T follicular helper cell (primary cell): ENCODE data around the gene TMCC1.
"Not testable (repeated sequence)": the region's sequence is repeated elsewhere in the genome, so short reads cannot be mapped to it uniquely, and the experiment has no call there.

ENCODE experiments used
- DNase-seq: peaks from one replicate; pipeline ENCODE4 v3.0.0-alpha.2; 2020; ENCODE audit warnings: low read depth
- total RNA-seq, 2 experiments: gene quantifications; one replicate each; lab custom pipeline; 2026; lab: John Stamatoyannopoulos, UW

Gene TMCC1
- total RNA-seq: 16.0 to 33.8 reads per million in 2 experiments

DNA sequence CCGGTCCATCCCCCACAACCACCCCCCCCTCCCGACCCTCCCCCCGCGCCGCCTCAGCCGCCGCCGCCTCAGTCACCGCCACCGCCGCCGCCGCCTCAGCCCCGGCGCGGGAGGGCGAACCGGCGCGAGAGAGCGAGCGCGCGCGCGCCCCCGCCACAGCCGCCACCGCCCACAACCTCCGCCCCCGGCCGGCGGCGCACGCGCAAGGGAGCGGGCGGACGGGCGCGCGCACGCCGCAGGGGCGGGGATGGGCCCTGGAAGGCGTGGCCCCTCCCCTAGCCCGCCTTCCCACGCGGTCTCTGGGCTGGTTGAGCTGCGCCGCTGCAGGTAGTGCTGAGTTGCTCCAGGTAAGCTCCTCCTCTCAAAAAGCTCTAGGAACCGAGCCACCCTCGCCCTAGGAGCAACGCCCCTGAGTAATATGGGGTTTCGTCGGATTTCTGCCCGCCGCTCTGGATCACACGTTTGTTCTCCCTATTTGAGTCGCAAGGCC, at the start of gene TMCC1:
TSS of gene TMCC1 (minus strand) at position 131 of the 490 bp plus-strand sequence.
- peak; percentile 86 for DNase-seq

- no peak for DNase-seq
These were observed 49.5 kb upstream of the TMCC1 start for GRCh38 chr3:129943020-129943419.

DNA sequence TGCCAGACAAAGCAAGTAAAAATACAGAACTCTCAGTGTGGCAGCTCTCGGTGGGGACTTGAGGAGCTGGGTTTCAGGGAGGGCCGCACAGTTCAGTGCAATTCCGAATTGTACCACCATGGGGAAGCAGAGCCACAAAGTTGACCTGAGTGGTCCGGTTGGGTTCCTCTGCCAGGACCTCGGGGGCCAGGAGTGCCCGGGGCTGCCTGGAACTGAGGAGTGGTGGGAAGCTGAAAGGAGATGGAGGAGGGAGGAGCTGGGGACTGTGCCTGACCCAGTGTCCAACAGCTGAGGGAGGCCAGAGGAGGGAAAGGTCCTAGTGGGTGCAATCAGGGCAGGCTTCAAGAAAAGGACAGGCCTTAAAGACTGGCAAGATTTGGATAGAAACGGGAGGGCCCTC, 48.8 kb upstream of the TMCC1 start:
- DNase-seq: no peak

- DNase-seq: no peak
These were observed 46.6 kb upstream of the TMCC1 start for GRCh38 chr3:129940086-129940485.

DNA sequence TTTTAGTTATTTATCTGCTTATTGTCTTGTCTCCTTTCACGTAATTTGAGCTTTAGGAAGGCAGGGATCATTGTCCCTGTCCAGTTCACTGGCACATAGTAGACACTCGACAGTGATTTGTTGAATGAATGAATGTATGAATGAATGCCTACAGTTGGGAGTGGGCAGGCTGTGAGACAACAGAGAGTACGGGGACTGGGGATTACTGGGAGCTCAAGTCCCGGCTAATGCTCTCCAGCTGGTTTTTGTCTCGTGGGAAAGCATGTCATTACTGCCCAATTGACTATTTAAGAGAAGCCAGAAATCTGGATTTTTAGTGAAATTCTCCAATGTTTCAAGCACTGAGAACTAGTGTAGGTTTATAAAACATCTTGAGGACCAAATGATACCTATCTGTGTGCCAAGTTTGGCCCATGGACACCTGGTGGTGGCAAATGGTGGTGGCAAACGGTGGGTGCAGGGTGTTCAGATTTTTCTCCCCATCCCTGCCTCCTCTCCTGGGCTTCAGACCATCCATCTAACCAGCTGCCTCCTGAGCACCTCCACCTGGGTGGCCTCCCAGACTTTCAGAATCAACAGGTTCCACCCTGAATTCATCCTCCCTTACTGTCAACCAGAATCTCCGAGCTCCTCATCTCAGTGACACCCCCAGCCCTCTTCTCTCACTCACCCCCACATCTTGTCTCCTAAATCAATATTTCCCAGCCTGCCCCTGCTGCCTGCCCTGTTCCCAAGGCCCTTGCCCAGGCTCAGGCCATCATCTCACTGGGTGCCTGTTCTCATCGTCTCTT, 44.8 kb upstream of the TMCC1 start:
- no peak for DNase-seq

GRCh38 chr3:129937717-129938116, 44.2 kb upstream of the TMCC1 start:
- DNase-seq: no peak

GRCh38 chr3:129936757-129937156, 43.2 kb upstream of the TMCC1 start:
- DNase-seq: peak; percentile 12

DNA sequence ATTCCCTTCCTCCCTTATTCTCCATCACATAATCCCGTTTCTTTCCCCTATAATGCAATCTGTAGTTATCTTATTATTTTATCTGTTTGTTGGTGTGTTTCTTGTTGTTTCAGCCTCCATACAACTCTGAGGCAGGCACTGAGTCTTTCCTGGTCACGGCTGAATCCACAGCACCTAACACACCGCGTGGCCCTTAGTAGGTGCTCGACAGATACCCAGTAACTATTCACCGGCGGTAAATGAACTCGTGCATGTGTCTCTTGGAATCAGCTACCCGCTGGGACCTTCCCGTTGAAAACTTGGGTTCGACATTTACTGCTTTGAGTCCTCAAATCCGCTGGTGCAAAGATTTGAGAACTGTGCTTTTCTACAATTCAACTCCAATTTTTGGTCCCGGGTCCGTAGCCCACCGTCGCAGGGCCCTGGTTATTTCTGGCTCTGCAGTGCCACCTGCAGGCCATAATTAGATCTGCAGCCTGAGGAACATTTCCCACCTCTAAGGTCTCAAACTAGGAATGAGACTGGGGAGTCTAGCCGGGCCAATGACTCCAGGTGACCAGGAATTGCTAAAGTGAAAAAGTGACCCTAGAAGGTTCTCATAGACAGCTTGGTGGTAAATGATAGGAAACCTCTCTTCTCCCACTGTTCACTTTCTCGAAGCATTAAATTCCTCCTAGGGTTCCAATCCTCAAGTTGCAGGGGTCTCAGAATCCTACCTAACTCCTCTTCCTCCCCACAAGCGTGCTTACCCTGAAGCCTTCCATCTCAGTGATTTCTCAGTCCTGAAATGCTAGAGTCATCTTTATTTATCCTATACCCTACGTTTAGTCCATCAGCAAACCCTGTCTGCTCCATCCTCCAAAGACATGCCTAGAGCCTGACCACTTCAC, 41.0 kb upstream of the TMCC1 start:
- peak; percentile 8 for DNase-seq

GRCh38 chr3:129933471-129933870, 40.0 kb upstream of the TMCC1 start:
- DNase-seq: no peak

DNA sequence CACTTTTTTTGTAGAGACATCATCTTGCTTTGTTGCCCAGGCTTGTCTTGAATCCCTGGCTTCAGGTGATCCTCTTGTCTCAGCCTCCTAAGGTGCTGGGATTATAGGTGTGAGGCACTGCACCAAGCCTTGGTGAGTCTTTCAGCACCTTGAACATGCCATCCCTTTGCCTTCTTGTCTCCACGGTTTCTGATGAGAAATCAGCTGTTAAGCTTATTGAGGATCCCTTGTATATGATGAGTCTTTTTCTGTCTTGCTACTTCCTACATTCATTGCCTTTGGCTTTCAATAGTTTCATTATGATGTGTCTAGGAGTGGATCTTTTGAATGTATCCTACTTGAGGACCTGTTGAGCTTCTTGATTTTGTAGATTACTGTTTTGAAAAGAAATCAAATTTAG, 35.9 kb upstream of the TMCC1 start:
- DNase-seq: no peak

- DNase-seq: no peak
These were observed 33.6 kb upstream of the TMCC1 start for GRCh38 chr3:129927072-129927471.

DNA sequence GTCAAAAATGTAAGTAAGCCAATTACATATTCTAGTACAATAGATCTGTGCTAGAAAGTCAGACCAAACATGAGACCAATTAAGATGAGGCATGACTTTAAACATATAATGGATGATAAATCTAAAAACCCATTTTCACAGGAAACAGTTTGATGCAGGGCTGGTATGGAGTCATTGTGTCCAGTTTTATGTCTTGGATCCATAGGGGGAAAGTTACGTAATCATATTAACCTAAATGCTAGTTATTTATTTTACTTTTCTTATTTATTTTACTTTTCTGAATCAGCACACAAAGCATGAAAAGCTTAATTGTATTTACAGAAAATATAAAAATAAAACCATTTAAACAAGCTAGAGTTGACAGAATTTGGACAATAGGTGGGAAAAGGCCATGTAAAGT, 26.3 kb upstream of the TMCC1 start:
- DNase-seq: no peak

DNA sequence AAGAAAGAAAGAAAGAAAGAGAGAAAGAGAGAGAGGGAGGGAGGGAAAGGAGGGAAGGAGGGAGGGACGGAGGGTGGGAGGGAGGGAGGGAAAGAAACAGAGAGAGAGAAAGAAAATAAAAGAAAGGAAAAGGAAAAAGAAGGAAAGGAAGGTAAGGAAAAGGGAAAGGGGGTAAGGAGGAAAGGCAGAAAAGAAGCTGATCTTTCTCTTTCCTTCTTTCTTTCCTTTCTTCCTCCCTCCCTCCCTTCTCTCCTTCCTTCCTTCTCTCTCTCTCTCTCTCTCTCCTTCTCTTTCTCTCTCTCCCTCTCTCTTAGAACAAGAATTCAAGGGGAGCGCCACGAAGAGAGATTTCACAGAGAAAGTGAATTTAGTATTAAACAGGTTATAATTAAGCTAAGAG, 25.8 kb upstream of the TMCC1 start:
- DNase-seq: no peak

DNA sequence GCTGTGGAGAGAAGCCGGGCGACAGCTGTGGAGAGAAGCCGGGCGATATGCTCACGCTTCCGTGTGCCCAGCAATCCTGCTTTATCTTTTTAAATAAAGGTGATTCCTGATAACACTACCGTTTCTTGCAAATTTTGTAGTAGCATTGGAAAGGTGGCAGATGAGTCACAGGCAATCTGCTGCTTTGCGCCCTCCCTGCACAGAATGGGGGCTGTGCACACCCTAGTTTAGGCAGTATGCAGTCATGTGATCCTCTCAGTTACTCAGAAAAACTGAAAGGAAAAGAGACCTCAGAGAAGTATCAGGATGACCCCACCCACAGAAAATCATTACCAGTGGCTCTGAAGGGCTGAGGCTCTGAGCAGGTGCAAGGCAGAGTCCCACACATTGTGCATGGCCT, 24.9 kb upstream of the TMCC1 start:
- DNase-seq: no peak

GRCh38 chr3:129917423-129918007, 24.0 kb upstream of the TMCC1 start:
- no peak for DNase-seq

DNA sequence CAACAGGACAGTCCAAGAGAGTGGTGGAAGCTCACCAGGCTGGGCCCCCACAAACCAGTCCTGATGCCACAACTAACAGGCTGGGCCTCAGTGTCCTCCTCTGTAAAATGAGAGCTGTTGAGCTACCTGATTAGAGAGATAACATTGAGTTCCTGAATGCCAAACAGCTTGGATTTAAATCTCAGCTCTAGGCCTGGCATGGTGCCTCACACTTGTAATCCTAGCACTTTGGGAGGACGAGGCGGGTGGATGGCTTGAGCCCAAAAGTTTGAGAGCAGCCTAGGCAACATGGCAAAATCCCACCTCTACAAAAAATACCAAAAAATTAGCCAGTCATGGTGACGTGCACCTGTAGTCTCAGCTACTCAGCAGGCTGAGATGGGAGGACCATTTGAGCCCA, 20.1 kb upstream of the TMCC1 start:
- no peak for DNase-seq

- DNase-seq: no peak
These were observed 17.9 kb upstream of the TMCC1 start for GRCh38 chr3:129911261-129911861.

- DNase-seq: not testable (repeated sequence)
These were observed 15.7 kb upstream of the TMCC1 start for GRCh38 chr3:129909235-129909634.

DNA sequence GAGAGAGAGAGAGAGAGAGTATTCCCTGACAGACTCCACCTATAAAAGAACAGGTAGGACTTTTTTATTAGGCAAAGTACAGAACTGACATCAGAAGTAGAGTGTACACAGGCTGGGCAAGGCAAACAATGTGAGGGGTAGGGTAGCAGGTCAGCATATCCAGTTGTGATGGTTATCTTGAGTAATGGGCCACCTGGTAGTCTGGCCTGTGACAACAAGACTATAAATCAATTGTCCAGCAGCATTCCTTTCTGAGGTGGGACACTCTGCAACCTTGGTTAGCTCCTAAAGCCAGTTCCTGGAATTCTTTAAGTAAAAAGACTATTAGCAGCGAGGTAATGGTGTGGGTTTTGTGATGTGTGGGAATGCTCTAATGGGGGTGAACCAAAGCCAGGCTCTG, 14.9 kb upstream of the TMCC1 start:
- no peak for DNase-seq

GRCh38 chr3:129901272-129901671, 7.8 kb upstream of the TMCC1 start:
- DNase-seq: not testable (repeated sequence)

- no peak for DNase-seq
These were observed 3.5 kb upstream of the TMCC1 start for GRCh38 chr3:129897026-129897425.
